ENCODE results near the gene FIGN.

- no peak for TF ChIP-seq CTCF (IDR thresholded peaks at IDR 0.05)
- no peak for TF ChIP-seq TP53 (CRISPR knock-in tag; IDR thresholded peaks at IDR 0.05)
- TF ChIP-seq CBFB (CRISPR knock-in tag; IDR thresholded peaks at IDR 0.05; ENCODE audit: low read depth) = no peak
- no peak for TF ChIP-seq PREB (CRISPR knock-in tag; IDR thresholded peaks at IDR 0.05; ENCODE audit: borderline replicate concordance)
- TF ChIP-seq SOX15 (CRISPR knock-in tag; IDR thresholded peaks at IDR 0.05) = no peak
Measured at GRCh38 chr2:163719331-163719730, 16.5 kb downstream of the FIGN start.
